GM12873 (cell line): ENCODE measurements around the gene PRDM1.

Experiments
- CTCF ChIP-seq: IDR thresholded peaks from 2 replicates; pipeline ENCODE4 v1.5.1; 2012; ENCODE audit warnings: low read depth, mild to moderate bottlenecking, moderate library complexity, low read length, control low read depth; ENCODE audit not compliant: insufficient read depth; ENCODE audit errors: missing control alignments

The PRDM1 gene

GRCh38 chr6:106142876-106143431 lies 56.8 kb downstream of the PRDM1 start:
- no peak for TF ChIP-seq CTCF

GRCh38 chr6:106143665-106144064 lies 57.5 kb downstream of the PRDM1 start:
- TF ChIP-seq CTCF, result no peak

- no peak for TF ChIP-seq CTCF
Measured at GRCh38 chr6:106145144-106145543, 59.0 kb downstream of the PRDM1 start.

- no peak for TF ChIP-seq CTCF
Measured at GRCh38 chr6:106145741-106146227, 59.6 kb downstream of the PRDM1 start.

- no peak for TF ChIP-seq CTCF
Measured at GRCh38 chr6:106146852-106147351, 60.8 kb downstream of the PRDM1 start.

- no peak for TF ChIP-seq CTCF
Measured at GRCh38 chr6:106147476-106147875, 61.3 kb downstream of the PRDM1 start.

GRCh38 chr6:106149472-106150069 lies 63.4 kb downstream of the PRDM1 start:
- no peak for TF ChIP-seq CTCF
